Activated T-cell treated with anti-CD3 and anti-CD28 coated beads for 4 hours (primary cell): ENCODE measurements around the gene SYT3.
"Not testable (repeated sequence)": the region's sequence is repeated elsewhere in the genome, so short reads cannot be mapped to it uniquely, and the experiment has no call there.

Experiments used
- DNase-seq: peaks from one replicate; pipeline ENCODE4 v3.0.0-alpha.2; 2020

Gene SYT3

GRCh38 chr19:50636317-50637085 lies 3.2 kb downstream of the SYT3 start:
- no peak for DNase-seq

DNA sequence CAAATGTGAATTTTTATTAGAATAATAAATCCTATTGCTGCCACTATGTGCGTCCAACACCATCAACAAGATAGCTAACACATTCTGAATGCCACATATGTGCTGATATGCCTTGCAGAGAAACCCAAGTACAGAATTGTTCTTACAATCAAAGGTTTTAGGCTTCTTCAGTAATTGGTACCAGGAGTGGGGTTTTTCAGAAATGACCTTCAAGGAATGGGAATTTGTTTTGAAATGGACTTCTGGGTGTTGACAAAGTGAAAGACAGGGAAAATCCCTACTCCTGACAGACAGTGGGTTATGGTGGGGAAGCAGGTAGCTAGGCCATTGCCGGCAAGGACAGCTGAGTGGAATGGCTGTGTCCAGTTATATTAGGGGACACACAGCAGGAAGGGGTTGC lies 5.7 kb downstream of the SYT3 start:
- no peak for DNase-seq

GRCh38 chr19:50633359-50633758 lies 6.3 kb downstream of the SYT3 start:
- no peak for DNase-seq

- no peak for DNase-seq
These were observed 7.4 kb downstream of the SYT3 start for GRCh38 chr19:50632151-50632835.

DNA sequence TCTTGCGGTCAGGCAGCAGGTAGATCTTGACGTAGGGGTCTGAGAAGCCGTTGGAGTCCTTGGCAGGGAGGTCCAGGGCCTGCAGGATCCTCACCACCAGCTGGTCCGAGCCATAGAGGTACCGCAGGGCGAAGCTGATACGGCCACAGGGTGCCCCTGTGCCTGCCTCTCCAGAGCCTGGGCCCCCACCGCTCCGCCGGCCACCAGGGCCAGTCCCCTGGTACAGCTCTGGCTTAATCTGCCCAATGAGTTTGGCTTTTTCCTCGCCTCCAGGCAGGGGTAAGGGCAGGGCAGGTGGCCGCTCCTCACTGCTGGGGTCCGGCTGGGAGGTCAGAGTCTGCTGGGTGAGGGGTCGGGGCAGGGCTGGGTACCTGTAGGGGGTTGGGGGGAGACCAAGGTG lies 9.9 kb downstream of the SYT3 start:
- DNase-seq = no peak

- DNase-seq = no peak
These were observed 10.5 kb downstream of the SYT3 start for GRCh38 chr19:50629194-50629593.

- DNase-seq = no peak
These were observed 11.1 kb downstream of the SYT3 start for GRCh38 chr19:50628551-50628950.

DNA sequence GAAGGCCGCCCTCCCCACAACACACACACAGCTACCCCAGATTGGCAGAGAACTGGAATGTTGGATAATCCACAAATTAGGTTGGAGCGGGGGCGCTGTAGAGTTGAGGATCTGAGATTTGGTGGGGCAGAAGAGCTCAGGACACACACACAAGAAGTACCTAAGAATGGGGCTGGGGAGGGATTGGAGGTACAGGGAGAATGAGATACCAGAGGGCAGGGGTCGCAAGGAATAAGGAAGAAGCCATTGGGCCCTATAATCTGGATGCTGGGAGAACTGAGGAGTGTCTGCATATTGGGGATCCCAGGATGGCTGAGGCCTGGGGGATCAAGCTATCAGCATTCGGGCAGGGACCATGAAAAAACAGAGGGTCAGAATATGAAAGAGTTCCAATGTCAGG lies 11.5 kb downstream of the SYT3 start:
- DNase-seq = no peak

DNA sequence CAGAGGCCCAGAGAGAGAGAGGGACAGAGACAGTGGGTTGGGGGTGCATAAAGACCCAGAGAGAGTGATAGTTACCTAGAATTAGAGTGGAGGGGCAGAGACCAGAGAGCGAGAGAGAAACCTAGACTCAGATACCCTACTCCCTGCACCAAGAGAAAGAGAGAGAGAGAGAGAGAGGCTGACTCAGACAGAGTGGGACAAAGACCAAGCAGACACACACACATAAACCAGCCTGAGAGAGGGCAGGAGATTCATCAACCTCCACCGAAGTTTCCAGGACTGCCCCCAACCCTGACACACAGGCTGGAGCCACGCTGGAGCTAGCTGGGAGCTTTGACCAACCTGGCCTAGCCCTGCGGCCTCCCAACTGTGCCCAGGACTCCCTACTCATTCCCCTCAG lies 12.9 kb downstream of the SYT3 start:
- DNase-seq = no peak

DNA sequence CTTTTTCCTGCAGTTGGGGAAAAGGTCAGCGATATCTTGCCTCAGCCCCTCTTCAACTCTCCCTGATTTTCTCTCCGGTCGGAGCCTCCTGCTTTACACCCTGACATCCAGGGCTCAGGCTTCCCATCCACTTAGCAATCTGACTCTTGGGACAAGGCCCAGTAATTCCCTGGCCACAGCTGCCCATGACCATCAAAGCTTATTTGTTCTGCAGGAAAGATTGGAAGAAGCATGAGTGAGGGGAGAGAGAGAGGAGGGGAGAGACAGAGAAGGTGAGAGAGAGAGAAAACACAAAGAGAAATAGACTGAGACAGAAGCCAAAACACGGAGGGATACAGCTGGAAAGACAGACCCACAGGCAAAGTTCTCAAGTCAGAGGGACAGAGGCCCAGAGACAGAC lies 13.7 kb downstream of the SYT3 start:
- DNase-seq = no peak

- DNase-seq = no peak
These were observed 14.6 kb downstream of the SYT3 start for GRCh38 chr19:50624949-50625600.

GRCh38 chr19:50620394-50620906 lies 19.2 kb downstream of the SYT3 start:
- DNase-seq = not testable (repeated sequence)

GRCh38 chr19:50619184-50619583 lies 20.5 kb downstream of the SYT3 start:
- not testable (repeated sequence) for DNase-seq

GRCh38 chr19:50618379-50618778 lies 21.3 kb downstream of the SYT3 start:
- not testable (repeated sequence) for DNase-seq

DNA sequence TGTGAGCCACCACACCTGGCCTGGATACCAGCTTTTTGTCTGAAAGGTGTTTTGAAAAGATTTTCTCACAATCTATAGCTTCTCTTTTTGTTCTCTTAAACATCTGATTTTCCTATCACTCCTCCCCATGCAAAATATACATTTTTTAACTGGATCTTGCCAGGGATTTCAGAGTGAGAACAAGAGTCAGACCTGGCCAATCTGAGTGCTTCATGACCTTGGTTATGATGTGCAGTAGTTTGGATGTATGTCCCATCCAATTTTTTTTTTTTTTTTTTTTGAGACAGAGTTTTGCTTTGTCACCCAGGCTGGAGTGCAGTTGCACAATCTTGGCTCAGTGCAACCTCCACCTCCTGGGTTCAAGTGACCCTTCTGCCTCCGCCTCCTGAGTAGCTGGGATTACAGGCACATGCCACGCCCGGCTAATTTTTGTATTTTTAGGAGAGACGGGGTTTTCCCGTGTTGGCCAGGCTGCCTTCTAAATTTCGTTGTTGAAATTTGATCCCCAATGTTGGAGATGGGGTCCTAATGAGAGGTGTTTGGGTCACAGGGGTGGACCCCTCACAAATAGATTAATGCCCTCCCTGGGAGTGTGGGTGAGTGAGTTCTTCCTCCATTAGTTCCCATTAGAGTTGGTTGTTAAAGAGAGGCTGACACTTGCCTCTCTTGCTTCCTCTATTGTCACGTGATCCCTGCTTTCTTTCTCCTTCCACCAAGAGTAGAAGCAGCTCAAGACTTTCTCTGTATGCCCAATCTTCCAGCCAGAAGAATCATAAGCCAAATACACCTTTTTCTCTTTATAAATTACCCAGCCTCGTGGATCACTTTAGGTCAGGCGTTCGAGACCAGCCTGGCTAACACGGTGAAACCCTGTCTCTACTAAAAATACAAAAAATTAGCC lies 26.9 kb downstream of the SYT3 start:
- DNase-seq = not testable (repeated sequence)

GRCh38 chr19:50607874-50608785 lies 31.6 kb downstream of the SYT3 start:
- DNase-seq = peak; percentile 62

GRCh38 chr19:50607388-50607787 lies 32.3 kb downstream of the SYT3 start:
- DNase-seq = no peak

- not testable (repeated sequence) for DNase-seq
These were observed 33.4 kb downstream of the SYT3 start for GRCh38 chr19:50606059-50606836.

GRCh38 chr19:50604264-50605073 lies 35.2 kb downstream of the SYT3 start:
- DNase-seq = not testable (repeated sequence)

GRCh38 chr19:50602935-50603334 lies 36.7 kb downstream of the SYT3 start:
- no peak for DNase-seq
